GM23338 (cell line): ENCODE data around the gene SUSD3. TPM values are rescaled to one million over a fixed set of nuclear protein-coding genes. Genes with fewer than 3 reads are reported as not detected.

Experiments used
- ATAC-seq: fragments of 200-7000 bp; cut with Tn5 transposase; 3 replicates; pipeline ENCODE4 v1.9.1; 2020
- DNase-seq: peaks from one replicate; pipeline ENCODE4 v3.0.0-alpha.2; 2015; ENCODE audit warnings: low spot score
- H2AFZ ChIP-seq: fragments of 200-600 bp; sonication (generic); 2 replicates; pipeline ENCODE4 v1.8.0; 2016; ENCODE audit warnings: antibody characterized with exemption, mild to moderate bottlenecking, moderate library complexity
- H3F3A ChIP-seq: fragments of 200-600 bp; sonication (generic); replicated peaks from 2 replicates; pipeline ENCODE4 v1.8.0; 2017; ENCODE audit warnings: antibody characterized with exemption, mixed run types, low read depth
- H3K27ac ChIP-seq: fragments of 200-600 bp; sonication (generic); 2 replicates; pipeline ENCODE4 v1.6.1; 2016; ENCODE audit warnings: low read depth
- H3K27me3 ChIP-seq: fragments of 200-600 bp; sonication (generic); 2 replicates; pipeline ENCODE4 v1.8.0; 2016; ENCODE audit warnings: mild to moderate bottlenecking, mixed run types, moderate library complexity; ENCODE audit not compliant: insufficient read depth
- H3K36me3 ChIP-seq: fragments of 200-600 bp; sonication (generic); 2 replicates; pipeline ENCODE4 v1.8.0; 2016; ENCODE audit warnings: mild to moderate bottlenecking; ENCODE audit not compliant: insufficient read depth
- H3K4me1 ChIP-seq: fragments of 200-600 bp; sonication (generic); 2 replicates; pipeline ENCODE4 v1.8.0; 2016; ENCODE audit warnings: mild to moderate bottlenecking, moderate library complexity; ENCODE audit not compliant: insufficient read depth
- H3K4me2 ChIP-seq: fragments of 200-600 bp; sonication (generic); 2 replicates; pipeline ENCODE4 v1.7.1; 2017; ENCODE audit warnings: mixed run types
- H3K4me3 ChIP-seq: fragments of 200-600 bp; sonication (generic); 2 replicates; pipeline ENCODE4 v1.6.1; 2016; ENCODE audit warnings: mixed run types
- H3K79me2 ChIP-seq: fragments of 200-600 bp; sonication (generic); replicated peaks from 2 replicates; pipeline ENCODE4 v1.8.0; 2017; ENCODE audit warnings: mild to moderate bottlenecking; ENCODE audit not compliant: insufficient read depth
- H3K9me2 ChIP-seq: fragments of 200-600 bp; sonication (generic); 2 replicates; pipeline ENCODE4 v1.8.0; 2017; ENCODE audit not compliant: insufficient read depth
- H4K20me1 ChIP-seq: fragments of 200-600 bp; sonication (generic); replicated peaks from 2 replicates; pipeline ENCODE4 v1.8.0; 2017; ENCODE audit warnings: mild to moderate bottlenecking; ENCODE audit not compliant: insufficient read depth
- H3K27ac Mint-ChIP-seq: 2 replicates; pipeline ENCODE4 v1.8.0; 2020; ENCODE audit warnings: inconsistent platforms, mild to moderate bottlenecking, moderate library complexity, mixed read lengths
- H3K27me3 Mint-ChIP-seq: 3 replicates; pipeline ENCODE4 v1.8.0; 2022; ENCODE audit warnings: low read depth, mild to moderate bottlenecking, moderate library complexity, mixed read lengths, inconsistent platforms; ENCODE audit not compliant: insufficient read depth, poor library complexity
- H3K36me3 Mint-ChIP-seq: 3 replicates; pipeline ENCODE4 v1.8.0; 2021; ENCODE audit warnings: low read depth, mild to moderate bottlenecking, inconsistent platforms, moderate library complexity, mixed read lengths
- H3K4me1 Mint-ChIP-seq: 3 replicates; pipeline ENCODE4 v1.8.0; 2020; ENCODE audit warnings: mild to moderate bottlenecking, inconsistent platforms, mixed read lengths
- H3K4me3 Mint-ChIP-seq: 3 replicates; pipeline ENCODE4 v1.8.0; 2021; ENCODE audit warnings: moderate library complexity, mild to moderate bottlenecking, inconsistent platforms, mixed read lengths
- H3K9me3 Mint-ChIP-seq: 3 replicates; pipeline ENCODE4 v1.8.0; 2020; ENCODE audit warnings: moderate library complexity, mild to moderate bottlenecking, inconsistent platforms, mixed read lengths
- ETS1 ChIP-seq: IDR thresholded peaks from 2 replicates; pipeline ENCODE4 v1.6.1; 2016; ENCODE audit warnings: antibody characterized with exemption
- EZH2 ChIP-seq: fragments of 200-600 bp; sonication (generic); IDR thresholded peaks from one replicate; pipeline ENCODE4 v1.8.0; 2017; ENCODE audit warnings: antibody characterized with exemption, mild to moderate bottlenecking, low read depth; ENCODE audit not compliant: unreplicated experiment
- JUNB ChIP-seq: IDR thresholded peaks from one replicate; pipeline ENCODE4 v1.6.1; 2016; ENCODE audit warnings: antibody characterized with exemption; ENCODE audit not compliant: unreplicated experiment
- NANOG ChIP-seq: IDR thresholded peaks from 2 replicates; pipeline ENCODE4 v1.6.1; 2016; ENCODE audit warnings: antibody characterized with exemption, borderline replicate concordance
- ZNF114 ChIP-seq: fragments of 250-450 bp; sonication (Bioruptor Pico); IDR thresholded peaks from 2 replicates; pipeline ENCODE4 v1.5.0; 2020; ENCODE audit warnings: mild to moderate bottlenecking, moderate library complexity
- ZNF331 ChIP-seq: fragments of 250-450 bp; sonication (Bioruptor Pico); IDR thresholded peaks from 2 replicates; pipeline ENCODE4 v1.5.0; 2020; ENCODE audit warnings: low read depth, mild to moderate bottlenecking, moderate library complexity
- polyA plus RNA-seq: library from polyadenylated mRNA; unstranded; fragments of >200 nt; fragmentation: Nextera tagmentation; extraction: Ambion mirVana; gene quantifications from 2 replicates; pipeline ENCODE4 v1.2.1, GENCODE V29; 2016
- total RNA-seq: library from RNA; depleted of rRNA; stranded (reverse); fragments of >200 nt; shearing (Covaris generic); gene quantifications from 2 replicates; pipeline ENCODE4 v1.2.3, GENCODE V29; 2014

Gene SUSD3
- total and polyA plus RNA-seq, 2 experiments from 2014 or later: 6.9 to 20.1 TPM

GRCh38 chr9:93129691-93130500 lies 71.4 kb downstream of the SUSD3 start:
- DNase-seq (no peak), ATAC-seq (no peak)
- Mint-ChIP-seq H3K9me3 (no peaks in the 10 kb centered on the region), H3K4me1 (peaks cover 45% of the 10 kb centered on the region), H3K27me3 (peaks cover 14% of the 10 kb centered on the region), H3K36me3 (0 out of 3 replicates have a peak, but pooled peaks cover under 1% of the 10 kb centered on the region), H3K27ac (no peak overlapping the region), H3K4me3 (no peak overlapping the region)
- H2AFZ ChIP-seq: no peak overlapping the region
- 0 out of 2 replicates have a peak, but pooled peaks cover 6% of the 10 kb centered on the region for H3K79me2 ChIP-seq
- no peaks in the 10 kb centered on the region for H3K9me2 ChIP-seq
- H4K20me1 ChIP-seq: 0 out of 2 replicates have a peak, but pooled peaks cover 8% of the 10 kb centered on the region
- H3K4me2 ChIP-seq: no peak overlapping the region
- H3K36me3 ChIP-seq: no peaks in the 10 kb centered on the region
- H3K4me1 ChIP-seq: peaks cover 20% of the 10 kb centered on the region
- TF ChIP-seq ZNF114 (CRISPR knock-in tag): no peak
- no peak for TF ChIP-seq JUNB
- TF ChIP-seq ETS1: no peak
- H3F3A ChIP-seq: no peaks in the 10 kb centered on the region
- no peak overlapping the region for H3K27ac ChIP-seq
- no peak overlapping the region for H3K4me3 ChIP-seq
- peaks cover 2% of the 10 kb centered on the region for H3K27me3 ChIP-seq

- no peak overlapping the region for H3K4me2 ChIP-seq
- 0 out of 2 replicates have a peak, but pooled peaks cover 8% of the 10 kb centered on the region for H4K20me1 ChIP-seq
- H2AFZ ChIP-seq: no peak overlapping the region
- DNase-seq: no peak
- H3K27ac ChIP-seq: no peak overlapping the region
- no peaks in the 10 kb centered on the region for H3F3A ChIP-seq
- H3K27me3 Mint-ChIP-seq: peaks cover 21% of the 10 kb centered on the region
- H3K4me1 Mint-ChIP-seq: peaks cover 45% of the 10 kb centered on the region
- no peak for ATAC-seq
- H3K27me3 ChIP-seq: peaks cover 9% of the 10 kb centered on the region
- H3K36me3 Mint-ChIP-seq: no peaks in the 10 kb centered on the region
- no peak for TF ChIP-seq NANOG
- TF ChIP-seq ZNF331 (CRISPR knock-in tag): no peak
- no peak for TF ChIP-seq JUNB
- TF ChIP-seq EZH2: no peak
- peaks cover 20% of the 10 kb centered on the region for H3K4me1 ChIP-seq
- no peaks in the 10 kb centered on the region for H3K36me3 ChIP-seq
- no peaks in the 10 kb centered on the region for H3K9me2 ChIP-seq
- H3K27ac Mint-ChIP-seq: no peak overlapping the region
- H3K4me3 ChIP-seq: no peak overlapping the region
- H3K4me3 Mint-ChIP-seq: no peak overlapping the region
- H3K9me3 Mint-ChIP-seq: no peaks in the 10 kb centered on the region
- H3K79me2 ChIP-seq: 0 out of 2 replicates have a peak, but pooled peaks cover 6% of the 10 kb centered on the region
These were observed 72.5 kb downstream of the SUSD3 start for GRCh38 chr9:93130861-93131481.
